GM19351 (cell line): ENCODE results near the gene ALG6.
"Not testable (repeated sequence)": the region's sequence is repeated elsewhere in the genome, so short reads cannot be mapped to it uniquely, and the experiment has no call there.

Source experiments
- ATAC-seq: cut with Tn5 transposase; IDR thresholded peaks from one replicate; pipeline ENCODE4 v1.9.1; 2021; ENCODE audit warnings: mild to moderate bottlenecking, moderate library complexity; ENCODE audit not compliant: unreplicated experiment

ALG6 gene

DNA sequence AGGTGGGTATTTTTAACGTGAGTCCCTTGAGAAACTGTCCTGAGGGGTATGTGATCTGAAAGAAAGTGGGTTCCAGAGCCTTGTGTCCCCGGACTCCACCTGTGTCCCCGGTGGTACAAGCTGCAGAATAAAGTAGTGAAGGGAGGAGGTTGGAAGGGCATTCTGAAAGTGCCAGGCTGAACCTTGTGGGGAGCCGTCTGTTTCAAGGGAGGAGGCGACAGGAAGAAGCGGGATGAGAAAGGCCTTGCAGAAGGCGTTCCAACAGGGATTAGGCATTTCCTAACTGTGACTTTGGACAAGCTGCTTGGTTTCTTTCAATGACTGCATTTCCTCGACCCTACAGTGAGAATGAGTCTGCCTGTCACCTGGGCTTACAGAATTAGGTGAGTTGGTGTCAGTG, 39.3 kb upstream of the ALG6 start:
- ATAC-seq: no peak

DNA sequence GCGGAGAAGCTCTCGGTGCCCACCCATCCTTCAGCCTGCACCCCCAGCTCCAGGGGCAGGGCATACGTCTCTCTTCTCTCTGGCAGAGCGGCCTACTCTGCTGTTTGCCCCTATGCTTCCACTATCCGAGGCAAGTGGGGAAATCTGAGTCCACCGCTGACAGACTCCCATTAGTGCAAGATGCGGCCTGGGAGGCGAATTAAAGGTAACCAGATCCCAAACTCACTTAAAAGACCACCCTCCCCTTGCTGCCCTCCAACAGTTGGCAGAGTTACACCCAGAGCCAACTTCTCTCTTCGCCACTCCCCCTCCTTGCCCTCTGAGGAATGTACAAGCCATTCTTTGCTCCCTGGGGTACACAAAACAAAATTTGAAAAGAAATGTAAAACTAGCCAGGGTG, 38.6 kb upstream of the ALG6 start:
- ATAC-seq: no peak

- ATAC-seq: no peak
These were observed 37.7 kb upstream of the ALG6 start for GRCh38 chr1:63329621-63330330.

- ATAC-seq: no peak
These were observed 37.0 kb upstream of the ALG6 start for GRCh38 chr1:63330331-63330916.

- no peak for ATAC-seq
These were observed 25.0 kb upstream of the ALG6 start for GRCh38 chr1:63342402-63342801.

- no peak for ATAC-seq
These were observed 23.5 kb upstream of the ALG6 start for GRCh38 chr1:63343922-63344321.

DNA sequence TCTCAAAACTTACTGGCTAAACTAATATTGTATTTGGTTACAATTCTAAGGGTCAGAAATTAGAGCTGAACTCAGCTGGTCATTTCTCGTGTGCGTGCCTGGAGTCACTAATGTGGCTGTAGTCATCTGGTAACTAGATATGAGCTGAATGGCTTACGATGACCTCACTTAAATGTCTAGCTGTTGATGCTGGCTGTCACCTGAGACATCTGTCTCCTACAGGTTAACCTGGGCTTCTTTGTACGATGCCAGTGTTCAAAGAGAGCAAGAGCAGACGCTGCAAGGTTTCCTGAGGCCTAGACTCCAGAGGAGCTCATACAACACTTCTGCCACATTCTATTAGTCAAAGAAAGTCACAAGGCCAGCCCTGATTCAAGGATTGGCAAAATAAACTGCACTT, 17.1 kb upstream of the ALG6 start:
- ATAC-seq: no peak

DNA sequence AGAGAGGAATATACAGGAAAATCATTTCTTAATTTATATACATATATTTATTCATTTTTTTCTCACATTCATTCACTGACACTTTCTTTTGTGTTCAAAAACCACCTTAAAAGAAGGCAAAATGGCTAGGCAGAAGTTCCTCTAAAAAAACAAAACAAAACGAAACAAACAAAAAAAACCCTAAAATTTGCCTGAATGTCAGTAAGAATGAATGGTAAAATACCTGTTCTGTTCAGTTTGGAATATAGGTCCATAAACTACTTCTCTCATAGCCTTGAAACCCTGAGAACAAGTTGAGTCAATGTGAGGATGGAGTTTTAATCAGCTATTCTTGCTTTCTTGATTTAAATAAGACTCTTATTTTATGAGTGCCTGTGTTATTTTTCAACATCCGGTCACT, 14.7 kb upstream of the ALG6 start:
- ATAC-seq: no peak

GRCh38 chr1:63356234-63356633, 11.2 kb upstream of the ALG6 start:
- not testable (repeated sequence) for ATAC-seq

- ATAC-seq: no peak
These were observed 7.9 kb upstream of the ALG6 start for GRCh38 chr1:63359561-63359960.

DNA sequence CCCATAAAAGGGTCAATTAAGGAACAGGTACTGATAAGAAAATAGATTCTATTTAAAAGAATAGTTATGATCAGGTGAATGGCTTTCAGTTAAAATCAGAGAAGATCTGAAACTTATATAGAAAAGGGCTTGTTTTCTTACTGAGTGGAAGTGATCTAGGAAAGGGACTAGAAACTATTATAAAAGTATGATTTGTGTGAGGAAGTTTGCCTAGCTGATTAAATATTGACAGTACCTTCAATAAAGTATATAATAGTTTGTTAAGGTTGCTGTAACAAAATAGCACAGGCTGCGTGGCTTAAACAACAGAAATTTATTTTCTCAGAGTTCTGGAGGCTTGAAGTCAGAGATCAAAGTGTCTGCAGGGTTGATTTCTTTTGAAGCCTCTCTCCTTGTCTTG, 5.4 kb upstream of the ALG6 start:
- ATAC-seq: no peak

DNA sequence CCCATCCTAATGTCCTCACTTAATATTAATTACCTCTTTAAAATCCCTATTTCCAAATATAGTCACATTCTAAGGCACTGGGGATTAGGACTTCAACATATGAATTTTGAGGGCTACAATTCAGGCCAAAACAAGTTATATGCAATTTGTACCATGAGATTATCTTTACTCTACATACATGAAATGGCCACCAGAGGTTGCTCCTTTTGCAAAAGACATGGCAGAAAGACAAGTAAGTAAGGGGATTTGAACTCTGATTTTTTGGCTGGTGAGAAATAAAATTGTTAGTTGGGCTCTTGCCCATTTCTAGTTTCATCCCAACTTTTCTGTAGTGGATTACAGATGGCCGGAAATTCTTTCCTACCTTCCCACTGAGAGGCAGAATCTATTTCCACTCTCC, 4.8 kb upstream of the ALG6 start:
- no peak for ATAC-seq

DNA sequence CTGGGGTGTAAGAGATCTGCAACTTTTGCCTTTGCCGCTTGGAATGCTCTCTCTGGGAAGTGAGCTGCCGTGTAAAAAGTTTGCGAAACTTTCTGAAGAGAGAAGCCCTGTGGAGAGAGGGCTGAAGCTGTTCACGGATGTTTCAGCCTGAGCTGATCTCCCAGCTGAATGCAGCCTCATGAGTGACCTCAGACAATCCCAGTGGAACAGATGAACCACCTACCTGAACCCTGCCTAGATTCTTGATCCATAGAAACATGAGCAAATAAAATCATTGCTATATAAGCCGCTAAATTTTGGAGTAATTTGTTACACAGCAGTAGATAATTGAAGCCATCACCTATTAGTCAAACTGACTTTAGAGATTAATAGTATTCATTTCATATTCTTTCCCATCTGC, 4.4 kb upstream of the ALG6 start:
- no peak for ATAC-seq

- ATAC-seq: no peak
These were observed 566 bp upstream of the ALG6 start for GRCh38 chr1:63366908-63367214.

- peak; percentile 18 for ATAC-seq
These were observed 704 bp downstream of the ALG6 start for GRCh38 chr1:63368131-63368530.

GRCh38 chr1:63379583-63379982, 12.2 kb downstream of the ALG6 start:
- no peak for ATAC-seq

- ATAC-seq: no peak
These were observed 14.3 kb downstream of the ALG6 start for GRCh38 chr1:63381741-63382140.

DNA sequence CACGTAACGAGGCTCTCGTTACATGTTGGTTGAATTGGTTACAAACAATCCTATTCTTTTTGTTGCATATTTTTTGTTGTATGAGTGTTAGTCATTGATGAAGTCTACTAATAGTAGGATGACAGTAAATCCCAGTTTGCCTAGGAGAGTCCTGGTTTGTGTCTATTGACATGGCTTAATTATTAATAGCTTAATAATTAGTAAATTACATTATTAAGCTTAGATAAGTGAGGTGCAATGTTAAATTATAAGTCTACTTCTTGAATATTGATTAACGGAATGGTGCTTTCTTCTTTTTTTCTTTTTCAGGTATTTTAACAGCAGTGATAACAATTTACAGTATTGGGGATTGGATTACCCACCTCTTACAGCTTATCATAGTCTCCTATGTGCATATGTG, 34.5 kb downstream of the ALG6 start:
- no peak for ATAC-seq

DNA sequence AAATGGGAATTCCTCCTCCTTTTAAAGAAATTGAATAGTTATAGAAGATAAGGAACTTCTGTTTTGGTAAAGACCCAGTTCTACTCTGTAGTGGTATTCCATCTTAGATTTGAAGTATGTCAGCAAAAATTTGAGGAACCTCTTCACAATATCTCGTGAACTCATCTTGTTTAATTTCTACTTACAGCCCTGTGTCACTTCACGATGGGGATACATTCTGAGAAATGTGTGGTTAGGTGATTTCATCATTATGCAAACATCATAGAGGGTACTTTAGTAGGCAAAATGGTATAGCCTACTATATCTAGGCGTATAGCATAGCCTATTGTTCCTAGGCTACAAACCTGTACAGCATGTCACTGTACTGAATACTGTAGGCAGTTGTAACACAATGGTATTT, 36.0 kb downstream of the ALG6 start:
- no peak for ATAC-seq

- no peak for ATAC-seq
These were observed 37.6 kb downstream of the ALG6 start for GRCh38 chr1:63405021-63405420.

DNA sequence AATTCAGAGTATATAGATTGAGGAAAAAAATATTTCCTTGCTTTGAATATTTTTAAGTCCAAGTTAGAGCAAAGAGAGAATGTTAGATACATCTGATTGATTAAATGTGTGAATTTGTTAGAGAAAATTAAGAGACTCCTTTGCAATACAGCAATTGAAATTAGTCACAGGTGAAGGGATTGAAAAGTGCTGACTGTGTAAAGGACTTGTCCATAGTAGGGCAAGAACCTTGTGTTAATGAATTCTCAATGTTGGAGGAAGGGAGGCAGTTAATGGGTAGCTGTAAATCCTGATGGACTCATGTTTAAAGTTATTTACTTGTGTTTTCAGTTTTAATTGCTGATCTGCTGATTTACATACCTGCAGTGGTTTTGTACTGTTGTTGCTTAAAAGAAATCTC, 38.6 kb downstream of the ALG6 start:
- ATAC-seq: no peak

DNA sequence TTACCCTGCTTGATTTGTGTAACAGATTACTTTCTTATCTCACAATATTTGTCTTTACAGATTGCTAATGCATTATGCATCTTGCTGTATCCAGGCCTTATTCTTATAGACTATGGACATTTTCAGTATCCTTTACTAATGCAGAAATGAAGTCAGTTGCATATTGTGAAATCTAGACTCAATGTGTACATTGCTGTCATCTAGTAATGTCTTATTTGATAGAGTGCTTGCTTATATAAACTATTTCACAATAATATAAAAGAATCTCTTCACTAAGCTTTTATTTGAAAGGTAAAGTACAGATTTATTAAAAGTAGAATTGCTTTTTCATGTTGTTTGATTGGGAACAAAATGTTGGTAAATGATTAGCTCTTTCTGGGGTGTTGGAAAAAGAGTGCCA, 39.6 kb downstream of the ALG6 start:
- no peak for ATAC-seq

GRCh38 chr1:63408331-63408730, 40.9 kb downstream of the ALG6 start:
- ATAC-seq: no peak
